ENCODE results near the gene POLN. TPM values are rescaled to one million over a fixed set of nuclear protein-coding genes. Genes with fewer than 3 reads are reported as not detected.
A peak's percentile ranks its signal among the peaks of the same experiment; 100 is the strongest.

The POLN gene
- total and polyA plus RNA-seq, 2 experiments from 2014 or later = 1.7 to 2.0 TPM

DNA sequence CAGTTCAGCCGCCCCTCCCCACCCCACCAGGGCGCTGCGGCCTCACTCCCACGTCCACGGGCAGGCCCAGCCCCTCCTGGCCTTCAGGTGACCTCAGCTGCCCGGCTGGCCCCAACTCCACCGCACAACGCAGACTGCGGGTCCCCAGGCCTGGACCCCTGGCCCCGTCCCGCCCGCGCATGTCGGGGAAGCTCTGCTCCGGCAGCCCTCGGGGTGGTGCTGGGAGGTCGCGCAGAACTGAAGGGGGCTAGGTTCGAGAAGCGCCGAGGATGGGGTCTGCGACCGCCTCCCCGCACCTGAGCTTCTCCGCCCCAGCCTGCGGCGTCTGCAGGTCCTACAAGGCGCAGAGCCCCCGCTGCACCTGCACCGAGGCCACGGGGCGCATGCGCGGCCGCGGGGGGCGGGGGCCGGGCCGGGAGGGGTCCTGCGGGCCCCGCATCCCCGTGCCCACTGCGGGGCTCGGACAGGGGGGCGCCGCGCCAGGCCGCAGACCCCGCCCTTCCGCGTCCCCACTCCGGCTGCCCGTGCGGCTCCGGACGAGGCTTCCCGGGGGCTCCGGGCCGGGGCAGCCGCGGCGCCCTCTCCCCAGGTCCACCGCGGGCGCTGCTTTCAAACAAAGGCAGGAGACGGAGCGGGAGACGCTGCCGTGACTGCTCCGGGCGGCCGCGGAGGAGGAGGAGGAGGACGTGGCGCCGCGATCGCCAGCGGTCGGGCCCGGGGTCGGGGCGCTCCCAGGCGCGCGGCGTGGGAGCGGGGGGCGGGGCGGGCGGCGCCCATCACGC, 183.5 kb downstream of the POLN start:
- H2AFZ ChIP-seq = peak overlapping the region; percentile 19
- peak overlapping the region; percentile 85 for H3K4me3 ChIP-seq
- TF ChIP-seq EZH2 (IDR thresholded peaks at IDR 0.05; ENCODE audit: borderline replicate concordance) (peak; percentile 12), CTCF (IDR thresholded peaks at IDR 0.05; ENCODE audit: poor library complexity) (no peak)
- H3K9me3 ChIP-seq (ENCODE audit: low read depth) = no peaks in the 10 kb centered on the region
- DNase-seq (ENCODE audit: low spot score) = peak; percentile 38
- no peak overlapping the region for H3K27ac ChIP-seq
- peaks cover 28% of the 10 kb centered on the region for H3K27me3 ChIP-seq
- H3K36me3 ChIP-seq (replicated peaks; ENCODE audit: insufficient read depth, low read depth) = no peaks in the 10 kb centered on the region
- 2% methylated on average over 43 of the region's 93 CpGs for WGBS (ENCODE audit: low lambda C conversion rate, missing lambda C conversion rate)
- no peaks in the 10 kb centered on the region for H3K79me2 ChIP-seq
- H3K4me2 ChIP-seq = peak overlapping the region; percentile 88
- no peaks in the 10 kb centered on the region for H3K4me1 ChIP-seq (ENCODE audit: insufficient read depth)
- H4K20me1 ChIP-seq (ENCODE audit: insufficient read depth, poor library complexity, severe bottlenecking) = no peaks in the 10 kb centered on the region
- no peaks in the 10 kb centered on the region for H3K9me2 ChIP-seq (replicated peaks; ENCODE audit: insufficient read depth)

DNA sequence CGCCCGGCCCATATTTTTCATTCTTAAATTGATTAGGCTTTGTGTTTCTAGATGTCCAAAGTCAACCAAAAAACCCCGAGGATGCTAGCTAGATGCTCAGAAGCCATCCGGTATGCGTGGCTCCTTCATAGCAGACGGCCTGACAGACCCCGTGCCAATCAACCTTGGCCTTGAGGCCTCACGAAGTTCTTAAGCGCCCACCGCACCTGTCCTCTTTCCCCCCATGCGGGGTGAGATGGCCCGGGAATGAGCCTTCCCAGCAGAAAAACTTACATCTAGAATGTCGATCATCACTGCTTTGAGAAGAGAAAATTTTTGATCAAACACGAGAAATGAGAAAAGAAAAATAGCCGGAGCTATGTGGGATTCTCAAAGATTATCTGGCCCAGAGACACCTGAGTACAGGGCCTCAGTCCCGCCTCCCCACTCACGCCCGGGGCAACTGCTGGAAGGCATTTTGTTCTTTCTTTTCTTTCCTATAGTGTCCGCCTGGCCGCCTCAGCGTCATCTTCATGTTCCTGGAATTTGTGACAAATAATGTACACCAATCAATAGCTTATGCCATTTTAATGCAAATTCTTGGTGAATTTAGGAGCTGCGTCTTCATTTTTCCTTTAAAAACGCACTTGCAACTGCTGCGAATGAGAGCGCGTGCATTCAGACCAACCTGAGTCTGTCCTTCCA, 184.4 kb downstream of the POLN start:
- no peak overlapping the region for H2AFZ ChIP-seq
- H3K27ac ChIP-seq = no peak overlapping the region
- 83% methylated on average over 26 of the region's 26 CpGs for WGBS (ENCODE audit: low lambda C conversion rate, missing lambda C conversion rate)
- TF ChIP-seq CTCF (IDR thresholded peaks at IDR 0.05; ENCODE audit: poor library complexity) = no peak
- TF ChIP-seq EZH2 (IDR thresholded peaks at IDR 0.05; ENCODE audit: borderline replicate concordance) = peak; percentile 5
- H4K20me1 ChIP-seq (ENCODE audit: insufficient read depth, poor library complexity, severe bottlenecking) = no peaks in the 10 kb centered on the region
- H3K9me3 ChIP-seq (ENCODE audit: low read depth) = no peaks in the 10 kb centered on the region
- no peaks in the 10 kb centered on the region for H3K79me2 ChIP-seq
- peaks cover 30% of the 10 kb centered on the region for H3K27me3 ChIP-seq
- no peak for DNase-seq (ENCODE audit: low spot score)
- H3K36me3 ChIP-seq (replicated peaks; ENCODE audit: insufficient read depth, low read depth) = no peaks in the 10 kb centered on the region
- H3K4me3 ChIP-seq = no peak overlapping the region
- H3K4me2 ChIP-seq = peak overlapping the region; percentile 88
- no peaks in the 10 kb centered on the region for H3K9me2 ChIP-seq (replicated peaks; ENCODE audit: insufficient read depth)
- H3K4me1 ChIP-seq (ENCODE audit: insufficient read depth) = no peaks in the 10 kb centered on the region

DNA sequence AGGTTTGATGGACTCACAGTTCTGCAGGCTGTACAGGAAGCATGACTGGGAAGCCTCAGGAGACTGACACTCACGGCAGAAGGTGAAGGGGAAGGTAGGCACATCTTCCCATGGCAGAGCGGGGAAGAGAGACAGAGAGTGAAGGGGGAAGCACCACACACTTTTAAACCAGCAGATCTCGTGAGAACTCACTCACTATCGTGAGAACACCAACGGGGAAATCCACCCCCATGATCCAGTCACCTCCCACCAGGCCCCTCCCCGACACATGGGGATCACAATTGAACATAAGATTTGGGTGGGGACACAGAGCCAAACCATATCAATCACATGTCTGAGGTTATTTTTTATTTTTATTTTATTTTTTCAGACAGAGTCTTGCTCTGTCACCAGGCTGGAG, 187.7 kb downstream of the POLN start:
- 89% methylated on average over 6 of the region's 6 CpGs for WGBS (ENCODE audit: low lambda C conversion rate, missing lambda C conversion rate)
- DNase-seq (ENCODE audit: low spot score) = no peak
- peaks cover 29% of the 10 kb centered on the region for H3K27me3 ChIP-seq
- no peaks in the 10 kb centered on the region for H3K4me1 ChIP-seq (ENCODE audit: insufficient read depth)
- H3K27ac ChIP-seq = no peak overlapping the region
- no peaks in the 10 kb centered on the region for H3K36me3 ChIP-seq (replicated peaks; ENCODE audit: insufficient read depth, low read depth)
- no peaks in the 10 kb centered on the region for H3K9me3 ChIP-seq (ENCODE audit: low read depth)
- H3K4me3 ChIP-seq = no peak overlapping the region
- no peak for TF ChIP-seq CTCF (IDR thresholded peaks at IDR 0.05; ENCODE audit: poor library complexity)
- TF ChIP-seq EZH2phosphoT487 (IDR thresholded peaks at IDR 0.05; ENCODE audit: low read depth, severe bottlenecking, unreplicated experiment) = no peak
- no peak for TF ChIP-seq EZH2 (IDR thresholded peaks at IDR 0.05; ENCODE audit: borderline replicate concordance)
- H4K20me1 ChIP-seq (ENCODE audit: insufficient read depth, poor library complexity, severe bottlenecking) = no peaks in the 10 kb centered on the region
- no peak overlapping the region for H2AFZ ChIP-seq
- H3K79me2 ChIP-seq = no peaks in the 10 kb centered on the region
- H3K4me2 ChIP-seq = no peak overlapping the region
- H3K9me2 ChIP-seq (replicated peaks; ENCODE audit: insufficient read depth) = no peaks in the 10 kb centered on the region
